Ramos (cell line): Measurements from ENCODE around the gene NECTIN1.

Experiments
- in situ Hi-C: fragments of 300-500 bp; cut with MboI; formaldehyde crosslinking; loops from one replicate; pipeline ENCODE4 v1.14.3; 2022; ENCODE audit warnings: low sequenced_read_pairs; ENCODE audit not compliant: unreplicated experiment

Gene NECTIN1

DNA sequence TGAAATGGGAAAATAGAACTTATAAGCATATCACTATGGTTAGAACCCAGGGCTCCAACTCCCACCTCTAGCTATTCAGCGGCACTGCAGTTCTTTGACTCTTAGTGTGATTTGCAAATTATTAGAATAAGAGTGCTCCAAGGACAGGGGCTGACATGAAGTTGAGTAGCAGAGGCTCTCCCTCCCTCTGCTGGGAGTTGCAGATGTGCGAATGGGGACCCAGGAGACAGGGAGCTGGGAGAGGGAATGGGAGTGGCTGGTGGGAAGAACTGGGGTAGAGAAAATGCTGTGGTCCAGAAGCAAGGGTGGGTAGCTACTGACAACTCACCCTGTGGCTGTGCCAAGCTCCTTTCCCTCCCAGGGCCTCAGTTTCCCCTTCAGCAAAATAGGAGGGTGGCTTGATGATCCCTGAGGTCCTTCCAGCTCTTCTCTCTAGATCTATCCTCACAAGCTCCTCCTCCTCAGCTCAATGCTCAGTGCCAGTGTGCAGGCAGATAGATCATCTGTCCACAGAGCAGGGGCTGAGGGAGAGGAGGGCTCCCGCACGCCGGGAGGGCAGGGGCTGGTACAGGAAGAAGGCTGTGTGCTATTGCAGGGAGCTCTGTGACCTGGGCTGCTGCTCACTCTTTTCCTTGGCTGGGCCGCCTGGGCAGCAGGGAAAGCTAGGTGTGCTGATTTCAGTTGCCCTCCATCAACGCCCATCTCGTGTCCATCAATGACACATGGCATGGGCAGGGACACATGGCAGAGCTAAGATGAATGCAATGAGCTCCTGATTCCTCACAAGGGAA is 99.0 kb downstream of the NECTIN1 start:
- in situ Hi-C loops, result loop anchor here (10.0 kb wide), 1 partner anchor 475 kb away; no protein-coding TSS in a partner anchor

DNA sequence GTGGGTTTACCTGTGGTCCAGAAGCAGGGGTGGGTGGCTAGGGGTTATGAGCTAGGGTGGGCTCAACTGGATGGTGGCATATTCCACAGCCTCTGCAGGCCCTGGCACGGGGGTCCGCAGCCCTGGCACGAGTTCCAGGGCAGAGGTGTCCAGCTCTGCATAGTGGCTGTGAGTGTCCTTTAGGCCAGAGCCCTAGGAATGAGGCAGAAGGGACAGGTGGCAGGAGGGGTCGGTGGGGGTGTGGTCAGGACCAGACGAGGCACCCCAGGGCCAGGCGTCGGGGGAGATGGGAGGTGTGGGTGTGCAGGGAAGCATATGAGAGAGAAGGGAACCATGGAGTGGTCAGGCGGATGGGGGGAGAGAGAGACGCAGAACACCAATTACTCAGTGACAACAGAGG is 99.9 kb downstream of the NECTIN1 start:
- in situ Hi-C loops, result no loop called here

DNA sequence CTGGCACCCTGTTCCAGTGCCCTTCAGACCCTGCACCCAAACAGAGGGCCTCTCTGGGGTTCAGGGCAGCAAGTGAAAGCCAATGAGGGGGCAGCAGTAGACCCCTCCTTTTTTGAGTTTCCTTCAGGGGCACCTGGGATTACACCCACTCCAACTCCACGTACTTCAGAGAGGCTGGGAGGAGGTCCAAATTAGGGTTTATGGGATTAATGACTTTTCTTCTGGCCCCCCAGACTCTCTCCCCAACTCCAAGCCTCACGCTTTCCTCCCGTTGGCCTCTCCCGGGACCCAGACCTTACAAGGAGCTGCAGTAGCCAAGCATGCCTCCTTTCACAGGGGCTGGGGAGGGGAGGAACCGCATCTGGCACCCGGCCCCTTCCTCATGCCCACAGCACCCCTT is 101.7 kb downstream of the NECTIN1 start:
- in situ Hi-C loops, result no loop called here

DNA sequence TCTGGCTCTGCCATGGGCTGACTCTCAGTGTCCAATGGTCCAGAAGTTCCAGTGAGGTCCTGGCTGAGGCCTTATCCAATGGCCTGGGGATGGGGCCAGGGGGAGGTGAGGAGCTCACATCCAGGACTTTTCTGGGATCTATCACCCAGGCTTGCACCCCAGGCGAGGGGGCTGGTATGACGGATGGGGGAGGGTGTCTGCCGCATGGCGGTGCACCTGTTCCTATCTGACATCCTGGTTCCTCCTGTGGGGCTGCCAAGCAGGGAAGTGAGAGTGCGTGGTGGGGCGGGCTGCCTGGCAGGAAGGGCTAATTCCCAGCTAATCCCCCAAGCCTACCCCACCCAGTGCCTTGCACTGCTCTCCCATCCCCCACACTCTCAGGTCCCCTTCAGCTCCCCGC is 102.1 kb downstream of the NECTIN1 start:
- in situ Hi-C loops, result no loop called here

DNA sequence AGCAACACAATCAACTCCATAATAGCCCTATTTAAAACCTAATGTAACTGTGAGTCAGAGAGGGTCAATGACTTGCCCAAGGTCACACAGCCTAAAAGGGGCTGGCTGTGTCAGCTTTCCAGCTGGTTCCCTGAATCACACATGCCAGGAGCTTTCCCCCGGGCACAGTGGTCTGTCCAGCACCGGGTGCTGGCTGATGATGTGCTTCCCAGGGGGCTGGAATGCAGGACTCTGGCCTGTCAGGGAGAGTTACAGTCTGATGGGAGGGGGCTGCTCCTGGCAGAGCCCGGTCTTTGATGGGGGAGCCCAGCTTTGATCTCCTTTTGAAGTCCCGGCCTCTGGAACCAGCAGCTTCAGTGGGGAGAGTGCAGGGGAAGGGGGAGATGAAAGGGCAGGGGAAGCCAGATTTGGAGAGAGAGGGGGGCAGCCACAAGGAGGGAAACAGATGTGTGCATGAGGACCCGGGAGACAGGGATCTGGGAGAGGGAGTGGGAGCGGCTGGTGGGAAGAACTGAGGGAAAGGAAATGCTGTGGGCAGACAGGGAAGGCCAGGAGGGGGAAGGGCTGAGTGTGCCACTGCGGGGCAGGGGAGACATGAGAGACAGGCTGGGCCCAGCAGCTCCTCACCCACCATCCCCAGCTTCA is 102.7 kb downstream of the NECTIN1 start:
- in situ Hi-C loops, result no loop called here

- in situ Hi-C loops, result no loop called here
These were observed 103.6 kb downstream of the NECTIN1 start for GRCh38 chr11:119625206-119625978.

DNA sequence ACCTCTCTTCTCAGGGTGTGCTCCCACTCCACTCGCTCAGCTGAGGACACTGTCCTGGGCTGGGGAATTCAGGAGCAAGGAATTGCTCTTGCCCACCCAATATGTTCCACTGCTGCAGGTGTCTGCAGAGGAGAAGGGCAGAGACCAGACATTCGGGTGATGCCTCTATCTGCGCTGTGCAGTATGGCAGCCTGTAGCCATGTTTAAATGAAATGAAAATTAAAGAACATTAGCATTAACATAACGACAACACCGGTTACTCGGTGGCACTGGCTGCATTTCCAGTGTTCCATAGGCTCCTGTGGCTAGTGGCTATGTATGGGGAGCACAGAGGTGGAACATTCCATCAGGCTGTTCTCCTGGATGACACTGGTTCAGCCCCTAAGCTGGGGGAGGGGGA is 104.4 kb downstream of the NECTIN1 start:
- in situ Hi-C loops, result no loop called here

DNA sequence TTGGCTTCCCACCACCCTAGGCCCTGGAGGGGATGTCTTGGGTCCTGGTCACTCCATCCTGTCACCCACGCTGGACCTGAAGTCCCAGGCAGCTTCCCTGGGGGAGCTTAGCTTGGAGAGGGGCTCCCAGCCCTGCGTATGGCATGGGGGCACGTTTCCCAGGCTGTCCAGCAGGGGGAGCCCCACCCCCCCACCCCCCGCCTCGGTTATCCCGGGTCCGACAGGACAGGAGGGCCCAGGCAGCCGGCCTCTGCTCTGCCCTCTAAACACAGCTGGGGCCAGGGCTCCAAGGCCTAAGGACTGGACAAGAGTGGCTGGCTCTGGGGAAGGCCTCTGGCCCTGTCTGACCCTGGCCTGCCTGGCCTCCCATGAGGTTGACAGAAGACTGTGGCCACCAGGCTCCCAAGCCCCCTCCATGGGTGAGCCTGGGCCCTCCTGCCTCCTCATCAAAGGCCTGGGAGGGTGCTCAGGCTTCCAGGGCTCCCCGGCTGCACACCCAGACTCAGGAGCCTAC is 104.8 kb downstream of the NECTIN1 start:
- in situ Hi-C loops, result no loop called here

DNA sequence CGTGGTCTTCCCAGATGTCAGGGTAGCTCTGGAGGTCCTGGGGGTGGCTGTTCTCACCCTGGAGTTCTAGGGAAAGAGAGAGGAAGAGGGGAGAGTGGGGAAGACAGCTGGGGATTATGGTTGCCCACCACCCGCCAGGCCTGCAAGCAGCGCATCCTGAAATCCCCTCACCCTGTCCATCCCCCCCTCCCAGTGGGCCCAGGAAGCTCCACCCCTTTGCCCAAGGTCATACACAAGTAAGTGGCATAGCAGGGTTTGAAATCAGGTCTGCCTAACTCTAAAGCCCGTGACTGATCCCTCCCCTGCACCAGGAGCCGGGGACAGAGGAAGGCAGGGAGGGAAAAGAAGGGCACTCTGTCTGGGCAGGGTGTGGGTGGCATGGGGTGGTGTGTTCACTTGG is 105.3 kb downstream of the NECTIN1 start:
- in situ Hi-C loops, result no loop called here

- in situ Hi-C loops, result no loop called here
These were observed 106.4 kb downstream of the NECTIN1 start for GRCh38 chr11:119622454-119623143.

GRCh38 chr11:119619665-119620064 is 109.3 kb downstream of the NECTIN1 start:
- in situ Hi-C loops, result no loop called here

- in situ Hi-C loops, result no loop called here
These were observed 110.6 kb downstream of the NECTIN1 start for GRCh38 chr11:119618208-119618909.

- in situ Hi-C loops, result no loop called here
These were observed 111.7 kb downstream of the NECTIN1 start for GRCh38 chr11:119617340-119617713.

GRCh38 chr11:119616586-119617339 is 112.2 kb downstream of the NECTIN1 start:
- in situ Hi-C loops, result no loop called here

DNA sequence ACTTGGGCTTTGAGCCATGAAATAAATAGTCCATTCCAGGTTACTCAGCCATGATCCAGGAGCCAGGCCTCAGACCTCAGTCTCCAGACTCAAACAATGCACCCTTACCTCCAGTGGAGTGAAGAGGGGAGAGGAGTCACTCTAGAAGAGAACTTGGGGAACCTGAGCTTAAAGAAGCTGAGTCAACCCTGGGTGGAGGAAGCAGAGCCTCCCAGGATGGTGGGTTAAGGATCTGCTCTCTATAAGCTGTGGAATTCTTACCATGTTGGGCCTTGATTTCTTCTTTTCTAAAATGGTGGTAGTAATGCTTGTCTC is 113.2 kb downstream of the NECTIN1 start:
- in situ Hi-C loops, result no loop called here

DNA sequence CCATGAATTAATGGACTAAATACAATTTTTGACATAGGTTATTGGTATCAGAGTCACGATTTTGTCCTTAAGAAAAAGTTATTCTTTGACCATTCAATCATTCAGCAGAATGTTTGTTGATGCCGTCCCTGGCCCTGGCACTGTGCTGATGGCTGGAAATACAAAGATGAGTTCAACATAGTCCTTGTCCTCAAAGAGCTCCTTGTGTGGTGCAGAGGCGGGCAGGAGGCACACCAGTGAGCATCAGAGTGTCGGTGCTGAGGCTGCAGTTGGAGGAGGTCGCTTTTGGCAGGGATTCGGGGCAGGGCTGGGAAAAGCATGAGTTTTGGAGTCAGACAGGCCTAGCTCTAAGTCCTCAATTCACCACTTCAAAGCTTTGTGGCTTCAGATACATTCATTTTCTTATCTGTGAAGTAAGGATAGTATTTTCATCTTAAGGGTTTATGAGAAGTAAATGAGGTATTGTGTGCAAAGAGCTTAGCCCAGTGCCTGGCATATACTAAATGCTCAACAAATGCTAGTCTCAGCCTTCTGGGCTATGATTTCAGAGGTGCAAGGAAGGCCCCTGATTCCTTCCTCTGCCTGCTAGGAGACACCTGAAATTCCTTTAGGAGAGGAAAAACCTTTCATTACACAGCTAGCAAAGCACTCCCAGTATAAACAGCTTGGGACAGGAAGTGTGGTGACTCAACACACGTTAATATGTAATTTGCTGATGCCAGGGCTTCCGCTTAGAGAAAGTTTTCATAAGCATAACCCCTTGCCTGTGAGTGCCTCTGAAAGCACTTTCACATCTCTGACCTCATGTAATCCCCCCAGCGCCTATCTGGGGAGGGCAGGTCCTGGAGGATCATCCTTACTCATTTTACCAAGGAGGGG is 113.8 kb downstream of the NECTIN1 start:
- in situ Hi-C loops, result no loop called here

GRCh38 chr11:119614222-119615002 is 114.6 kb downstream of the NECTIN1 start:
- in situ Hi-C loops, result no loop called here

- in situ Hi-C loops, result no loop called here
These were observed 116.2 kb downstream of the NECTIN1 start for GRCh38 chr11:119612814-119613213.
